GM12873 (cell line): ENCODE data around the gene OR52I1.

Experiments used
- CTCF ChIP-seq: IDR thresholded peaks from 2 replicates; pipeline ENCODE4 v1.5.1; 2012; ENCODE audit warnings: low read depth, mild to moderate bottlenecking, moderate library complexity, low read length, control low read depth; ENCODE audit not compliant: insufficient read depth; ENCODE audit errors: missing control alignments

The OR52I1 gene

GRCh38 chr11:4605057-4605456 is 11.2 kb downstream of the OR52I1 start:
- no peak for TF ChIP-seq CTCF

GRCh38 chr11:4606231-4607015 is 12.6 kb downstream of the OR52I1 start:
- no peak for TF ChIP-seq CTCF

GRCh38 chr11:4607096-4607495 is 13.3 kb downstream of the OR52I1 start:
- no peak for TF ChIP-seq CTCF

GRCh38 chr11:4607781-4608666 is 14.2 kb downstream of the OR52I1 start, which contains the start of gene TRIM68:
TRIM68 (minus strand) TSS chr11:4608231; CDS start chr11:4605504, 2,727 bp downstream.
- no peak for TF ChIP-seq CTCF

GRCh38 chr11:4610258-4610935 is 16.6 kb downstream of the OR52I1 start:
- no peak for TF ChIP-seq CTCF

GRCh38 chr11:4611986-4612385 is 18.1 kb downstream of the OR52I1 start:
- TF ChIP-seq CTCF: no peak

GRCh38 chr11:4615856-4616444 is 22.1 kb downstream of the OR52I1 start:
- TF ChIP-seq CTCF: no peak
